ENCODE measurements around the gene PPP4R4.
"Not testable (repeated sequence)": the region's sequence is repeated elsewhere in the genome, so short reads cannot be mapped to it uniquely, and the experiment has no call there.

PPP4R4 gene

GRCh38 chr14:94192536-94192935 lies 18.4 kb downstream of the PPP4R4 start:
- no peak for DNase-seq

- no peak for DNase-seq
Observed at GRCh38 chr14:94193776-94194175, 19.7 kb downstream of the PPP4R4 start.

DNA sequence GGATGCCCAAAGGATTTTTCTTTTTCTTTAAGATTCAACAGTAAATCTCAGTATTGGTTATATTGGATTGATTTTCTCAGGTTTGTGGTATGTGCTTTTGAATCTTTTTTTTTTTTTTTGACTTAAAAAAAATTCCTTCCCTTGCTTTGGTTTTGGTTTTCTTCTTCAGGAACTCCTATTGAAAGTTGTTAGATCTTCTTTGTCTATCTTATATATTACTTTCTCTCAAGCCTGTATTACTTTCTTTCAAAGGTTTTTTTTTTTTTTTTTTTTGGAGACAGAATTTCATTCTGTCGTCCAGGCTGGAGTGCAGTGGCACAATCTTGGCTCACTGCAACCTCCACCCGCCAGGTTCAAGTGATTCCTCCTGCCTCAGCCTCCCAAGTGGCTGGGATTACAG lies 21.9 kb downstream of the PPP4R4 start:
- DNase-seq = no peak

DNA sequence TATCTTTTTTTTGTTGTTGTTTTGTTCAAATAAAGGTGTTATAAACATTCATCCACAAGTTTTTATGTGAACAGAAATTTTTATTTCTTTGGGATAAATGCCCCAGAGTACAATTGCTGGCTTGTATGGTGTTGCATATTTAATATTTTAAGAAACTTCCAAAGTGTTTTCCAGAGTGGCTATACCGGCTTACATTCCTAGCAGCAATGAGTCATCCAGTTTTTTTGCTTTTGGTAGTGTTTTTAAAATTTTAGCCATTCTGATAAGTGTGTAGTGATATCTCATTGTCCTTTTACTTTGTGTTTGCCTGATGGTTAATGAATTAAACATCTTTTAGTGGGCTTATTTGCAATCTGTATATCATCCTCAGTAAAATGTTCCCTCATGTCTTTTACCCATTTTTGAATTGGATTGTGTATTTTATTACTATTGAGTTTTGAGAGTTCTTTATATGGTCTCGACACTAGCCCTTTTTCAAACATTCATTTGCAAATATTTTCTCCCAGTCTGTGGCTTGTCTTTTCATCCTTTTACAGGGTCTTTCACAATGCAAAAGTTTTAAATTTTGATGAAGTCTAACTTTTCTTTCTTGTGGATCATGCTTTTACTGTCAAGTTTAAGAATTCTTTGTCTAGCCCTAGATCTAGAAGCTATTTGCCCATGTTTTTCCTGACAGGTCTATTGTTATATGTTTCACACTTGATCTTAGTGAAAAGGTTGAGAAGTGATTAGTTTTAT lies 29.5 kb downstream of the PPP4R4 start:
- no peak for DNase-seq

GRCh38 chr14:94213021-94213420 lies 38.9 kb downstream of the PPP4R4 start:
- DNase-seq = no peak

DNA sequence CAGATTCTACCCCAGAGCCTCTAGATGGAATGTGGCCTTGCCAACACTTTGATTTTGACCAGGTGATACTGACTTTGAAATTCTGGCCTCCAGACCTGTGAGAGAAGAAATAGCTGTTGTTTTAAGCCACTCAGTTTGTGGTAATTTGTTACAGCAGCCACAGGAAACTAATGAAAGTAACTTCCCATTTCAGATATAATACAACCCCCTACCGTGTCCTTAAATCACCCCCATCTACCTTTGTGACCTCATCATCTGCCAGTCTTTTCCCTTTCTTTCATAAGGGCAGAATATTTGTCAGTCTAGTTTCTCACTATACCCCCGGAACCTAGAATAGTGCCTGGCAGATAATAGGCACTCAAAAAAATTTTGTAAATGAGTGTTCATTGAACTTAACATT lies 39.6 kb downstream of the PPP4R4 start:
- no peak for DNase-seq

DNA sequence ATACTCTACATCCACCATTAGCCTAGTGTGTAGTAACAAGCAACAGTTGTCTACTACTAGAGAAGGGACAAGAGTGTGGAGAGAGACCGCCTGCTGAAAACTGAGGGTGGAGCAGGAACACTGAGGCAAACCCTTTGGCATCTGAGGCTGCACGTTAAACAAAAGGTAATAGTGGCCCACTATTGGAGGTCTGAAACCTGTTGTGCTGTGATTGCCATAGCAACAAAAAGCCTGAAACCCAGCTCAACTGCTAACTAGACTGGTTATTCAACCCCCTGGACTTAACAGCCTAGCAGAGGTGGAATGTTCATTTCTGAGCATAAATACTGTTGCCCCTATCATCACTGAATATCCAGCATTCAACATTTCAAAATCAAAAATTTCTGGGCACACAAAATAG lies 43.0 kb downstream of the PPP4R4 start:
- DNase-seq = no peak

- not testable (repeated sequence) for DNase-seq
Observed at GRCh38 chr14:94218198-94218886, 44.2 kb downstream of the PPP4R4 start.

DNA sequence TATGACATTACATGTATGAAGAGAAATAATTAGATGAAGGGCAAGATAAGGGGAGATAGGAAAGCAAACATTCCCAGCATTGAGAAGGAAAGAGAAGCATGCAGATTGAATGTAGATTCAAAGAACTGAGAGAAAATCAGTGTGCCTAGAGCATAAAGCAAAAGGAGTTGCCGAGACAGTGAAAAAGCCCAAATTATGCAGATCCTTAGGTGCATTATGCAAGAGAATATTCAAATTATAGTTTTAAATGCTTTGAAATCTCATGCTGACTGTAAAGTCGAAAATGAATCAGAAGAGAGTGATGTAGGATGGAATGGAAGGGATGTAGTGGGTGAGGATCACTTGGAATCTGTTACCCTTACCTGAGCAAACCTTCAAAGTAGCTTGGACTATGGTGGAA lies 49.9 kb downstream of the PPP4R4 start:
- DNase-seq = no peak

DNA sequence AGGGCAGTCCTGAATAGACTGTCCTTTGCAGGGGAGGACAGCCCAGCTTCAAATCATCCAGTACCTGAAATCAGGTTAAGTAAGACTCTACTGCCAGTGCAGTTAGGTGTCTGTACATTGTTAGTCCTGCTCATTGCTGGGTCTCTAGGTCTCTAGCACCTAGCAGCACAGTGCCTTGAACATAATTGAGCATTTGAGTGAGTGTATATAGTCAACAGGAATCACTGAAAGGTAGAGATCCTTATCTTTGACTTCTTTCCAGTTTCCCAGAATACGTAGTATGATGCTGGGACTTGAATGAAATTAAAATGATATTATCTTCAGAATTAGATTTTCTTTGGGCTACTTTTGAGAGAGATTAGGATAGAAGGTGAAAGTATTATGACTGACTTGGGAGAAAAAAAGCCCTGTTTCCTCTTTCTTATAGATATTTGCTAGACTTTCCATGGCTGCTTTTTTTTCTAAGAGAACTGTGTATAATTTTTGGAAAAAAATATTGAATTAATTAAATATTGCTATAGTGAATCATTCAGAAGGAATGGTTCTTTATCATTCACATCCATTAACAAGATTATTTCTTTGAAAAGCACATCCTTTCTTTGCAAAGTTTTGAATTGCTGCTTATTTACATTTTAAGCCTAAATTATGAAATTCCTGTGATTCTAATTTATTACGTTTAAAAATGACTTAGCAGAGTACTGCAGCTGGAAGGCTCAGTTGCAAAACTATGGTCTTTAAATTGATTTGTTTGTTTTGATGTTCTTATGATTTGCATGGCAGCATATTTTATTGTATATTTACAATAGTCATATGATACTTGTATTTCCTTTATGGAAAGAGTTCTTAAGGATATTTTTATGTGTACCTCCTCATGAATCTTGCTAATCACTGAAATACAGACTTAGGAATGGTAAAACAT lies 51.6 kb downstream of the PPP4R4 start:
- no peak for DNase-seq

- no peak for DNase-seq
Observed at GRCh38 chr14:94227029-94227428, 52.9 kb downstream of the PPP4R4 start.

DNA sequence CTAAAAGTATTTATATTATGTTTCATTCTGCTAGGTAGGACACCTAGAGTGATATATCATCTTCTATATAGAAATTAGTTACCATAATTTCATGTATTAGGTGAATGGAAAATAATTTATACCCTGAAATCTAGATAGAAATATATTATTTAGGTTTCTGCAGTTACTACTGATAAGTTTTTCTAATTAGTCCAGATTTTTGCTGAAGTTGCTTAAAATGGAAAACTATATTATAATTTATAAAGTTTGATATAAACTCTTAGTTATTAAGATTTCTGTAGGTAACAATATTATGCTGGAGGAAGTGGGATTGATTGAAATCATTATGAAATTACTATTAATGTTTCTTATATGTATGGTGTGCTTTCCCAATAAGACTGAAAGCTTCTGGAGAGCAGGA lies 62.9 kb downstream of the PPP4R4 start:
- no peak for DNase-seq

DNA sequence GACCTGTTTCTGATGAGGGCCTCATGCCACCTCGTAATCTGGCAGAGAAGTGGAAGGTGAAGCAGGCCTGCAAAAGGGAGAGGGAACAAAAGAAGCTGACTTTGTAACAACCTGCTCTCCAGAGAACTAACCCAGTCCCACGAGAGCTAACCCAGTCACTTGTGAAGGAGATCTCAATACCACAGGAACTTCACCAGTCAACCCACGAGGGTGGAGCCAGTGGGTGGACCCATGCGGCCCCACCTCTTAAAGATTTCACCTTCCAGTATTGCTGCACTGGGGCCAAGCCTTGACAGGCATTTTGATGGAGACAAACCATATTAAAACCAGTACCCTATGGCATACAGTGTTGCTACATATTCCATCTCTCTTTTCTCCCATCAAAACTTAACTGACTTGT lies 63.9 kb downstream of the PPP4R4 start:
- DNase-seq = no peak

DNA sequence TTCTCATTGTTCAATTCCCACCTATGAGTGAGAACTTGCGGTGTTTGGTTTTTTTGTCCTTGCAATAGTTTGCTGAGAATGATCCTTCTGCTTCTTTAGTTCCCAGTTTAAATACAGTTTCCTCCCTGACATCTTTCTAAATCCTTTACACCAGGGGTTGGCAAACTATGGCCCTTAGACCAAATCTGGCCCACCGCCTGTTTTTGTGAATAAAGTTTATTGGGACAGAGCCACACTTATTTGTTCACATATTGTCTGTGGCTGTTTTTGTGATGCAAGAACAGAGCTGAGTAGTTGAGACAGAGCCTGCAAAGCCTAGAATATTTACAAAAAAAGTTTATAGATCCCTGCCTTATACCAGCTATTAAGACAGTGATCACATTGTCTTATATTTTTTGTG lies 65.3 kb downstream of the PPP4R4 start:
- DNase-seq = no peak

DNA sequence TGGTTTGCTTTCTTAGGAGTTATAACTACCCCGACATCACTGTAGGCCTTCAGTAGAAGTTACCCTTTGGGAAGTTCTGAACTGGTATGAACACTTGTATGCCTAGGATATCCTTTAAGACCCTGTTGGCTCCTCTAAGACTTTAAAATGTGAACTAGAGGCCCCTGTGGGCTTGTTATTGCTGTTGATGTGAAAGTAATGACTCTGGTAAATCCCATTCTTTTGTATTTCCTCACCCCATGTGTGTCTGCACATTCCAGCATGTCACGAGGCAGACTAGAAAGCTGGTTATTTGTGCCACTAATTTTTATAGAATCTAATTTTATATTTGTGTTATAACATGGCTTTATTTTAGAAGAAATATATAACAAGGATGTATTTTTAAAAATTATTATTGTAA lies 70.1 kb downstream of the PPP4R4 start:
- no peak for DNase-seq

- not testable (repeated sequence) for DNase-seq
Observed at GRCh38 chr14:94264195-94264594, 90.1 kb downstream of the PPP4R4 start.

GRCh38 chr14:94267352-94267751 lies 93.2 kb downstream of the PPP4R4 start:
- DNase-seq = no peak

DNA sequence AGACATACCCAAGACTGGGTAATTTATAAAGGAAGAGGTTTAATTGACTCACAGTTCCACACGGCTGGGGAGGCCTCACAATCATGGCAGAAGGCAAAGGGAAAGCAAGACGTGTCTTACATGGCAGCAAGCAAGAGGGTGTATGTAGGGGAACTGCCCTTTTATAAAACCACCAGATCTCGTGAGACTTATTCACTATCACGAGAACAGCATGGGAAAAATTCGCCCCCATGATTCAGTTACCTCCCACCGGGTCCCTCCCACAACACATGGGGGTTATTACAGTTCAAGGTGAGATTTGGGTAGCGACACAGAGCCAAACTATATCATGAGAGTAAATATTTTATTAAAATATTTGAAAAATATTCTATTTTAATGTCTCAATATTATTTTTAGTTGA lies 94.5 kb downstream of the PPP4R4 start:
- DNase-seq = not testable (repeated sequence)

DNA sequence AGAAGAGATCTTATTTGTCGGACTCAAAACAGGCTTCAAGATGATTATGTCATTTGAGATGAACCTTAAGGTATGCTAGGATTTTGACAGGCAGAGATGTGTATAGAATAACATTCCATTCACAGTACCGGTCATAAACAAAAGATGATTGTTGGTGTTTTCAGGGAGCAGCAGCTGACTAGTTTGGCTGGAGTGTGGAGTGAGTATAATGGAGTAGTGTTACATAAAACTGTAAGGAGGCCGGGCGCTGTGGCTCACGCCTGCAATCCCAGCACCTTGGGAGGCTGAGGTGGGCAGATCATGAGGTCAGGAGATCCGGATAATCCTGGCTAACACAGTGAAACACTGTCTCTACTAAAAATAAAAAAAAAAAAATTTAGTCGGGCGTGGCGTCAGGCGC lies 95.0 kb downstream of the PPP4R4 start:
- no peak for DNase-seq

DNA sequence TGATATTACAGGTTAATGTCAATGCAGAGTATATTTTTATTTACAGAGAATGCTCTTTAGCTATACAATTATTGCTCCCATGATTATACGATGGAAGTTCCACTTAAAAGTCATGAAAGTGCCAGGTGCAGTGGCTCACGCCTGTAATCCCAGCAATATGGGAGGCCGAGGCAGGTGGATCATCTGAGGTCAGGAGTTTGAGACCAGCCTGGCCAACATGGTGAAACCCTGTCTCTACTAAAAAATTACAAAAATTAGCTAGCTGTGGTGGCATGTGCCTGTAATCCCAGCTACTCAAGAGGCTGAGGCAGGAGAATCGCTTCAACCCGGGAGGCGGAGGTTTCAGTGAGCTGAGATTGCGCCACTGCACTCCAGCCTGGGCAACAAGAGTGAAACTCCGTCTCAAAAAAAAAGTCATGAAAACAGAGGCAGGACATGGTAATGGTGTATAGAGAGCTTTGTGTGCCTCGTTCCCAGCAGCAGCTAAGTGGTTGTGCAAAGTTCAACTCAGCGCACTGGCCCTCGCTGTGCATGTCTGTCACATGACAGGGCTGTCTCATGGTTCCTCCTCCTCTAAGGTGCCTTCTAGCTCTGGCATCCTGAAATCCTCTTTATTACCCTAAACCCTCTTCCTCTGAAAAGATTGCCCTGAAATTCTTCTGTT lies 102.9 kb downstream of the PPP4R4 start:
- DNase-seq = not testable (repeated sequence)

- no peak for DNase-seq
Observed at GRCh38 chr14:94278731-94279130, 104.6 kb downstream of the PPP4R4 start.

DNA sequence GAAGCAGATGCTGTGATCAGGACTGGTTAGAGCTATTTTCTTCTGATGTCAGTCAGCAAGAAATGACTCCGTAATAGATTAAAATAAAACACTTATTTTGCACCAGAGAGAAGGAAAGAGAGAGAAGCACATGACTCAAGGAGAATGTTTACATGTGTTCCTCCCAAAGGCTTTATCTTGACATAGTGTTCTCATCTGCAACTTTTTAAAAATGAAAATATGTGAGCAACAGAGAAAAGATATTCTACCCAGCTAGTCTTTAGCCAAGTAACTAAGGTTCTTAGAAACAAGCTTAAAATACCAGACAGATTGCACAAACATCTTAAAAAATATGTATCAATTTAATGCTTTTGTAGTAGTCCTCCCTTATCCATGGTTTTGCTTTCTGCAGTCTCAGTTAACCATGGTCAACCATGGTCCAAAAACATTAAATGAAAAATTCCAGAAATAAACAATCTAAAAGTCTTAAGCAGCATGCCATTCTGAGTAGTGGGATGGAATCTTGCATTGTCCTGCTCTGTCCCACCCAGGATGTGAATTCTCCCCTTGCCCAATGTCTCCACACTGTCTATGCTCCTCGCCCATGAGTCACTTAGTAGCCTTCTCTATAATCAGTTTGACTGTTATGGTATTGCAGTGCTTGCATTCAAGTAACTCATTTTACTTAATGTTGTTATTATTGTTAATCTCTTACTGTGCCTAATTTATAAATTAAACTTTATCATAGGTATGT lies 109.0 kb downstream of the PPP4R4 start:
- DNase-seq = no peak
